Pancreas (tissue), 10 donors: Measurements from ENCODE around the gene PCYT1B. TPM values are rescaled to one million over a fixed set of nuclear protein-coding genes. Genes with fewer than 3 reads are reported as not detected.

ENCODE experiments used
- ATAC-seq, 4 donors: fragments of 200-7000 bp; cut with Tn5 transposase; one replicate each; pipeline versions ENCODE4 v1.8.0 to v1.9.1; 2020; ENCODE audit warnings: mild to moderate bottlenecking in 4 of 4, moderate library complexity in 4 of 4
- DNase-seq, 6 donors: peaks; one replicate each; pipeline ENCODE4 v3.0.0-alpha.2; 2020
- FAIRE-seq: peaks from 2 replicates; lab custom pipeline; 2012; peaks lifted over from hg19 to GRCh38; lab: Jason Lieb, UNC
- H3K27ac ChIP-seq, 4 donors: fragments of 200-600 bp; sonication (generic); 1 replicate in 3 of 4; 2 replicates in 1 of 4; pipeline versions ENCODE4 v1.5.0 to v1.8.0; 2020
- H3K27me3 ChIP-seq, 4 donors: fragments of 200-600 bp; one replicate each; pipeline ENCODE4 v1.8.0; 2021
- H3K36me3 ChIP-seq, 3 donors: fragments of 200-600 bp; sonication (generic) in 1 of 3; one replicate each; pipeline versions ENCODE4 v1.5.0 to v1.8.0; 2020 to 2021
- H3K4me1 ChIP-seq, 3 donors: fragments of 200-600 bp; one replicate each; pipeline ENCODE4 v1.8.0; 2021
- H3K4me3 ChIP-seq, 4 donors: fragments of 200-600 bp; sonication (generic) in 2 of 4; one replicate each; pipeline versions ENCODE4 v1.5.0 to v1.8.0; 2020 to 2021
- H3K9me3 ChIP-seq, 4 donors: fragments of 200-600 bp; one replicate each; pipeline ENCODE4 v1.8.0; 2021
- WGBS, 2 donors: extraction: QIAGEN DNeasy Blood & Tissue Kit; methylation state at CpG; one replicate each; pipeline ENCODE4 v1.1.7; 2013; 5-methylcytosine and 5-hydroxymethylcytosine counted together
- intact Hi-C, 3 donors: fragments of 100-400 bp; cut with DNase I; formaldehyde crosslinking; loops; one replicate each; pipeline versions ENCODE4 v1.11.1 to v1.14.2; 2022
- polyA plus RNA-seq, 2 donors: library from polyadenylated mRNA; stranded (reverse); fragments of 200-250 nt; gene quantifications; one replicate each; pipeline ENCODE4 v1.2.3, GENCODE V29; 2013
- total RNA-seq, 6 donors: library from RNA; stranded (reverse); fragmentation: NEBNext Ultra II Directional in 4 of 6; extraction: Animal tissue kit (Norgen Biotek cat#: 25700) in 4 of 6; gene quantifications; one replicate each; pipeline versions ENCODE4 v1.2.1 to v1.2.4, GENCODE V29; 2021 to 2023
- TF ChIP-seq, protein P1 (sequence below), 4 donors: fragments of 200-600 bp; sonication (generic) in 3 of 4; IDR thresholded peaks; one replicate each; pipeline versions ENCODE4 v1.5.0 to v1.8.0; 2021; ENCODE audit warnings: antibody characterized with exemption in 4 of 4
- donor health status: healthy with polysubstance abuse.
- donor health status: DM: no; HTN: no; CAD: no; lungs with moderate emphysema.
- donor health status: DM: no; HTN: no; CAD: no.
- donor health status: control.
- donor health status: control.
- donor health status: Bipolar disorder and iron deficiency.
- donor health status: DM: yes; HTN: yes; CAD: no.
- donor health status: DM: no; HTN: no; CAD: no.
- donor health status: DM: no; HTN: no; CAD: no.
- donor health status: DM: yes; HTN: yes; CAD: no.

The PCYT1B gene
- total and polyA plus RNA-seq, 8 donors: 0.84 to 2.9 (median 1.7) TPM

DNA sequence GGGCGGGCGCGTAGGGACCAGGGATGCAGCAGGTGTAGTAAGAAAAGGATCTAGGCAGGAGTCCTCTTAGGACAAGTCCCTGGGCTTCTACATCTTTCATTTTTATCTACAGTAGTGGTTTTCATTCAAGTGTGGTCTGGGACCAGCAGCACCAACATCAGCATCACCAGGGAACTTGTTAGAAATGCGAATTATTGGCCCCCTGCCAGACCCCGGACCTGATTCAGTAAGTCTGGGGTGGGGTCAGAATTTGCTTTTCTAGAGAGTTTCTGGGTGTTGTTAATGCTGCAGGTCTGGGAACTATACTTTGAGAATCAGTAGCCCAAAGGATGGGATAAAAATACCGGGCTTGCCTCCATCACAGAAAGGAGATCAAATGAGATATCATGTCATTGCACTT, 1.3 kb upstream of the PCYT1B start:
- intact Hi-C loops: no loop called here
- ATAC-seq (no peak), DNase-seq (no peak), FAIRE-seq (no peak)
- Histone ChIP-seq H3K27ac (no peak overlapping the region), H3K9me3 (no peaks in the 10 kb centered on the region), H3K4me1 (no peaks in the 10 kb centered on the region), H3K27me3 (peaks cover 0 to 13% (median 0%) of the 10 kb centered on the region in 4 donors), H3K36me3 (no peaks in the 10 kb centered on the region), H3K4me3 (no peak overlapping the region)
- TF ChIP-seq, protein P1, sequence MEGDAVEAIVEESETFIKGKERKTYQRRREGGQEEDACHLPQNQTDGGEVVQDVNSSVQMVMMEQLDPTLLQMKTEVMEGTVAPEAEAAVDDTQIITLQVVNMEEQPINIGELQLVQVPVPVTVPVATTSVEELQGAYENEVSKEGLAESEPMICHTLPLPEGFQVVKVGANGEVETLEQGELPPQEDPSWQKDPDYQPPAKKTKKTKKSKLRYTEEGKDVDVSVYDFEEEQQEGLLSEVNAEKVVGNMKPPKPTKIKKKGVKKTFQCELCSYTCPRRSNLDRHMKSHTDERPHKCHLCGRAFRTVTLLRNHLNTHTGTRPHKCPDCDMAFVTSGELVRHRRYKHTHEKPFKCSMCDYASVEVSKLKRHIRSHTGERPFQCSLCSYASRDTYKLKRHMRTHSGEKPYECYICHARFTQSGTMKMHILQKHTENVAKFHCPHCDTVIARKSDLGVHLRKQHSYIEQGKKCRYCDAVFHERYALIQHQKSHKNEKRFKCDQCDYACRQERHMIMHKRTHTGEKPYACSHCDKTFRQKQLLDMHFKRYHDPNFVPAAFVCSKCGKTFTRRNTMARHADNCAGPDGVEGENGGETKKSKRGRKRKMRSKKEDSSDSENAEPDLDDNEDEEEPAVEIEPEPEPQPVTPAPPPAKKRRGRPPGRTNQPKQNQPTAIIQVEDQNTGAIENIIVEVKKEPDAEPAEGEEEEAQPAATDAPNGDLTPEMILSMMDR (IDR thresholded peaks at IDR 0.05): no peak
- WGBS, 2 donors: 64 to 72% methylated on average over 6 of the region's 6 CpGs

DNA sequence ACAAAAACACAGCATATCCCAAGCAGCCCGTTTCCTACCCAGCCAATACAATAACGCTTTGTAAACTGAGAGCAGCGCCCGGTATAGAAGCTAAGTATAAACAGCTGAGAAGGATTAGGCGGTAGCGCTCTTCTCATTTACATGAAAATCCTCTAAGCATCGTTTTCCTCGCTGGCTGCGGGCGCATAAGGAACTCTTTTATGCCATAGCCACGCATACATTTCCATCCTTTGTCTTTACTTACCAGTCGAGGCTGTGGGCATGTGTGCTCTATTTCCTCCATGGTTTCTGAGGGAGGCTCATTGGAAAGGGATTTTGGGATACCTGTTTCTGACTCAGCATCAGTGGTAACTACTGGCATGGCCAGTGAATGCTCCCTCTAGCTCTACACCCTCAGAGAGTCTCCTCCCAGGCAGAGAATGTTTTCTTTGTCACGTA, 383 bp downstream of the PCYT1B start:
- FAIRE-seq (no peak), ATAC-seq (peak in 2 of 4 donors; percentile 17 to 34), DNase-seq (no peak)
- Histone ChIP-seq H3K9me3 (no peaks in the 10 kb centered on the region), H3K36me3 (no peaks in the 10 kb centered on the region), H3K4me1 (no peaks in the 10 kb centered on the region), H3K27ac (no peak overlapping the region), H3K27me3 (peaks cover 0 to 13% (median 0%) of the 10 kb centered on the region in 4 donors), H3K4me3 (no peak overlapping the region)
- TF ChIP-seq, protein P1 (IDR thresholded peaks at IDR 0.05): no peak
- intact Hi-C loops: no loop called here
- WGBS, 2 donors: 16 to 29% methylated on average over 13 of the region's 13 CpGs

DNA sequence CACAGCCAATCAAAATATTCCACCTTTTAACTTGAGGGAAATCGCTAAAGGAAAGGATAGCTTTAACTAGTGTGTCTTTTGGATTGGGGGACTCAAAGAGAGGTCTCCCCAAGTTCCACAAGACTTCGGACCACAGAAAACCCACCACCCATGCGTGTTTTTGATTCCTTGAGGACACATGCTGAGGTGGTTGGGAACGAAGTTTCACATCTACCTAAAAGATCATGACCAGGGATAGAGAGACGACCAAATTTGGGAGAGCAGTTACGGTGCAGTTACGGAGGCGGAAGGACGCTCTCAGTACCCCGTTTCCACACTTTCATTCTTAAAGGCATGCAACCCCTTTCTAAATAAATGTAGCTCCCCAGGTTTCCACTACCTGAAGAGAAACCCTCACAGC, 1.1 kb downstream of the PCYT1B start:
- TF ChIP-seq, protein P1 (IDR thresholded peaks at IDR 0.05): no peak
- H3K4me1 ChIP-seq: no peaks in the 10 kb centered on the region
- no peak for DNase-seq
- no peaks in the 10 kb centered on the region for H3K36me3 ChIP-seq
- H3K9me3 ChIP-seq: no peaks in the 10 kb centered on the region
- no peak for ATAC-seq
- intact Hi-C loops: no loop called here
- no peak overlapping the region for H3K4me3 ChIP-seq
- no peak overlapping the region for H3K27ac ChIP-seq
- peaks cover 0 to 12% (median 0%) of the 10 kb centered on the region in 4 donors for H3K27me3 ChIP-seq
- WGBS, 2 donors: 59 to 70% methylated on average over 10 of the region's 10 CpGs
- FAIRE-seq: no peak

DNA sequence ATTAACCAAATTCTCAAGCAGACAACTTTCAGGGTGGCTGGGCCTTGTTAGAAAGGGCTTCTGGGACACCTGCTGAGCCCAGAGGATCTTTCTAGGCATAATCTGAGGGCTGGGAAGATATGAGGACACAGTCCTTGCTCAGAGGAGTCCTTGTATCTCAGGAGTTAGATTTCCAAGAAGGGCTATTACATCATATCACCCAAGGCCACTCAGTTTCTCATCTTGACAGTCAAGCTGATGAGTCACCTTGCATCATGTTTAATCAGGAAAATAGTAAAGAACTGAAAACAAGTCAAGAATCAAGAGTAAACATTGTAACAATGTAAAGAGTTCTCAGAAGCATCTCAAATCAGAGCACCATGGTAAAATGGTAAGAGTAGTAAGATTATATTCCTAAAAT, 4.0 kb downstream of the PCYT1B start:
- TF ChIP-seq, protein P1 (IDR thresholded peaks at IDR 0.05): no peak
- Histone ChIP-seq H3K27ac (no peak overlapping the region), H3K4me1 (no peaks in the 10 kb centered on the region), H3K27me3 (peaks cover 0 to 7% (median 0%) of the 10 kb centered on the region in 4 donors), H3K4me3 (no peak overlapping the region), H3K9me3 (no peaks in the 10 kb centered on the region), H3K36me3 (no peaks in the 10 kb centered on the region)
- intact Hi-C loops: no loop called here
- DNase-seq (no peak), FAIRE-seq (no peak), ATAC-seq (no peak)

DNA sequence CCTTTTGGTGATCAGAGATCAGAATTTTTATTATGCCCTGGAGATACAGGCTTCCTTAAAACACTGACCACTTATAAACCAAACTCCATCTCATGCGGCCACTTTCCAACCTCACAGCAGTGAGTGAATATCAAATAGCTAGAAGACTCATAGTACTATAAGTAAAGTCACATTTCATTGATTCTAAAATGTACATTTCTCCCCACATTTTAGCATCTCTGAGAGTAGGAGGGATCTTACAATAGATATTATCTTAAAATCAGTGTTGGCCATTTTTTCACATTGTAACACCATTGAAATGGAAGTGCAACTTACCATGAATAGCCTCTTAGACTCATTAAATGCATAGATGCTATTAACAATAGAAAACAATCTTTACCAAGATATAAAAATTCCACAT, 17.4 kb downstream of the PCYT1B start:
- Histone ChIP-seq H3K36me3 (no peaks in the 10 kb centered on the region), H3K9me3 (no peaks in the 10 kb centered on the region), H3K27me3 (peaks cover 0 to 4% (median 0%) of the 10 kb centered on the region in 4 donors), H3K4me1 (no peaks in the 10 kb centered on the region), H3K27ac (no peak overlapping the region), H3K4me3 (no peak overlapping the region)
- intact Hi-C loops: no loop called here
- DNase-seq (no peak), FAIRE-seq (no peak), ATAC-seq (no peak)
- 78 to 84% methylated on average over 1 of the region's 1 CpG for WGBS, 2 donors
- TF ChIP-seq, protein P1 (IDR thresholded peaks at IDR 0.05): no peak
